Measurements from ENCODE around the gene COLEC12. TPM values are rescaled to one million over a fixed set of nuclear protein-coding genes. Genes with fewer than 3 reads are reported as not detected.

COLEC12 gene
- total and polyA plus RNA-seq, 10 of the 15 experiments (the other 5 are each of a cell fraction or from before 2014, with no cell fraction given), result 0.04 to 0.05 TPM; not detected in 8

GRCh38 chr18:335733-336132, 164.8 kb downstream of the COLEC12 start:
- no peak overlapping the region for H2AFZ ChIP-seq (ENCODE audit: control insufficient read depth, low read depth, low read length)
- H3K9me3 ChIP-seq (replicated peaks; ENCODE audit: control insufficient read depth, insufficient read depth, low read length), result no peaks in the 10 kb centered on the region
- SMC1A ChIA-PET (ENCODE audit: uncharacterized antibody, unreplicated experiment), result no interaction called here
- H4K20me1 ChIP-seq (ENCODE audit: control insufficient read depth, insufficient read depth), result no peaks in the 10 kb centered on the region
- no peak overlapping the region for H3K9ac ChIP-seq (ENCODE audit: control insufficient read depth, insufficient read depth, low read length)
- H3K27ac ChIP-seq (ENCODE audit: control insufficient read depth, insufficient read depth), result no peak overlapping the region
- RAD21 ChIA-PET (ENCODE audit: unreplicated experiment), result no interaction called here
- POLR2A ChIA-PET, result no interaction called here
- H3K79me2 ChIP-seq (ENCODE audit: control insufficient read depth, insufficient read depth, low read length), result no peaks in the 10 kb centered on the region
- WGBS (ENCODE audit: insufficient coverage, insufficient replicate concordance, low lambda C conversion rate, missing lambda C conversion rate), result 23% methylated on average over 2 of the region's 2 CpGs
- TF ChIP-seq LARP7 (IDR thresholded peaks at IDR 0.05), result no peak
- TF ChIP-seq USF2 (IDR thresholded peaks at IDR 0.05; ENCODE audit: borderline replicate concordance, low read depth, low read length), result no peak
- TF ChIP-seq ESRRA (IDR thresholded peaks at IDR 0.05; ENCODE audit: low read length), result no peak
- TF ChIP-seq TCF3 (IDR thresholded peaks at IDR 0.05; ENCODE audit: borderline replicate concordance, insufficient read depth, low read depth, low read length), result no peak
- no peak for TF ChIP-seq RBBP5 (conservative IDR thresholded peaks at IDR 0.05)
- TF ChIP-seq FOXM1 (IDR thresholded peaks at IDR 0.05; ENCODE audit: low read depth, low read length), result no peak
- no peak for TF ChIP-seq CHD2 (IDR thresholded peaks at IDR 0.05; ENCODE audit: borderline replicate concordance, low read depth, low read length)
- TF ChIP-seq SMAD1 (IDR thresholded peaks at IDR 0.05; ENCODE audit: low read depth, partially characterized antibody), result no peak
- no peak for TF ChIP-seq HSF1 (IDR thresholded peaks at IDR 0.05; ENCODE audit: low read depth, low read length)
- TF ChIP-seq HDAC2 (IDR thresholded peaks at IDR 0.05), result no peak
- CTCF ChIA-PET, result no interaction called here
- no TSS peak for BruUV-seq (replicated peaks)
- H3K4me3 ChIP-seq, result no peak overlapping the region
- ATAC-seq (no peak), FAIRE-seq (no peak), DNase-seq (ENCODE audit: low read depth, low spot score) (no peak)
- no peaks in the 10 kb centered on the region for H3K36me3 ChIP-seq (ENCODE audit: control insufficient read depth in 2 of 2, insufficient read depth in 2 of 2, low read length in 1 of 2)
- in situ Hi-C loops (cut with MboI) (no loop called here), intact Hi-C loops (cut with micrococcal nuclease; ENCODE audit: unreplicated experiment) (no loop called here)
- no peaks in the 10 kb centered on the region; a peak in 1 of 4 replicates for H3K27me3 ChIP-seq (replicated peaks in 1 of 2; ENCODE audit: control insufficient read depth in 2 of 2, insufficient read depth in 2 of 2, low read length in 1 of 2)
- no peak overlapping the region for H3K4me2 ChIP-seq (ENCODE audit: control insufficient read depth, insufficient read depth)
- no peaks in the 10 kb centered on the region for H3K4me1 ChIP-seq (ENCODE audit: control insufficient read depth, insufficient read depth, low read length)

Data from GM12878 (cell line).